Muscle of leg (tissue), 11 donors: Measurements from ENCODE around the gene CPNE9. TPM values are rescaled to one million over a fixed set of nuclear protein-coding genes. Genes with fewer than 3 reads are reported as not detected.

Experiments used
- DNase-seq: peaks from one replicate; pipeline ENCODE4 v3.0.0; 2013
- H3K27ac ChIP-seq: one replicate; pipeline ENCODE4 v1.5.1; 2013; ENCODE audit warnings: mild to moderate bottlenecking, low read length, control low read depth
- H3K27me3 ChIP-seq: one replicate; pipeline ENCODE4 v1.6.1; 2013; ENCODE audit warnings: low read length; ENCODE audit not compliant: control insufficient read depth, insufficient read depth
- H3K36me3 ChIP-seq: one replicate; pipeline ENCODE4 v1.6.1; 2013; ENCODE audit warnings: low read length; ENCODE audit not compliant: control insufficient read depth, insufficient read depth
- H3K4me1 ChIP-seq: one replicate; pipeline ENCODE4 v1.6.1; 2013; ENCODE audit warnings: low read length; ENCODE audit not compliant: control insufficient read depth, insufficient read depth
- H3K4me3 ChIP-seq: one replicate; pipeline ENCODE4 v1.5.1; 2013; ENCODE audit warnings: low read length, control low read depth
- H3K9me3 ChIP-seq: replicated peaks from 2 replicates; pipeline ENCODE4 v1.6.1; 2013; ENCODE audit warnings: low read depth, low read length; ENCODE audit not compliant: control insufficient read depth
- WGBS: methylation state at CpG from one replicate; pipeline ENCODE4 v1.1.5; 2013; ENCODE audit warnings: missing lambda C conversion rate; ENCODE audit not compliant: insufficient coverage; 5-methylcytosine and 5-hydroxymethylcytosine counted together
- polyA plus RNA-seq, 8 donors: library from polyadenylated mRNA; unstranded; fragments of 120-200 nt; gene quantifications; one replicate each; pipeline versions ENCODE4 v1.2.1 to v1.2.3, GENCODE V29; 2013; ENCODE audit warnings: inconsistent platforms in 1 of 8, low replicate concordance in 1 of 8; ENCODE audit not compliant: insufficient read length in 8 of 8, insufficient read depth in 1 of 8
- total RNA-seq: library from RNA; stranded (reverse); fragments of 120-200 nt; gene quantifications from one replicate; pipeline ENCODE4 v1.2.4, GENCODE V29; 2013

Gene CPNE9
- total and polyA plus RNA-seq, 9 donors = 0.06 to 0.14 (median 0.09) TPM; not detected in 6

DNA sequence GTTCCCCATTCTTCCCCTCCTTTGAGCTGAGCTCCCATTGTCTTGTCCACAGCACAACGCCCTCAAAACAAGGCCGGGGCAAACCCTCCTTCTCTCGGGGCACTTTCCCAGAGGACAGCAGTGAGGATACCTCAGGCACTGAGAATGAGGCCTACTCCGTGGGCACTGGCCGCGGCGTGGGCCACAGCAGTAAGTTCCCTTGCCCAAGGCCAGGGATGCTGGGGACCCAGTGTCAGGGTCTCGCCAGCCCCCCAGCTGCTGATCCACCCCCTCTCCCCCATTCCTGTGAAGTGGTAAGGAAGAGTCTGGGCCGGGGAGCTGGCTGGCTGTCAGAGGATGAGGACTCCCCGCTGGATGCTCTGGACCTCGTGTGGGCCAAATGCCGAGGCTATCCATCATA lies 41.9 kb downstream of the CPNE9 start:
- Histone ChIP-seq H3K36me3 (peaks cover 80% of the 10 kb centered on the region), H3K27me3 (no peaks in the 10 kb centered on the region), H3K4me1 (peaks cover 10% of the 10 kb centered on the region), H3K9me3 (no peaks in the 10 kb centered on the region), H3K27ac (no peak overlapping the region), H3K4me3 (no peak overlapping the region)
- no peak for DNase-seq
- 100% methylated on average over 1 of the region's 12 CpGs for WGBS

DNA sequence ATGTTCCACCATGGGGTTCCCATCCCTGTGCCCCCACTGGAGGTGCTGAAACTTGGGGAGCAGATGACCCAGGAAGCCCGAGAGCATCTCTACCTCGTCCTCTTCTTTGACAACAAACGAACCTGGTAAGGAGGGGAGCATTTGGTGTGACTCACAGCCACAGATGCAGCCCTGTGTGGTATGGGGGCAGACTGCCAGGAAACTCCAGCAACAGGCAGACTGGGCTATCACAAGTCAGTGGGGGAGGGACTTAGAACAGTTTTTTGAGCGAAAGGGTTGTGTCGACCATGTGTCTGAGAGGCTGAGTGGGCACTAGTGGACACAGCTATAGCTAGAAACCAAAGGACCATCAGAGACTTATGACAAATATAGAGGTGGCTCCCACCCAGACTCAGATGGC lies 42.7 kb downstream of the CPNE9 start:
- H3K36me3 ChIP-seq = peaks cover 74% of the 10 kb centered on the region

DNA sequence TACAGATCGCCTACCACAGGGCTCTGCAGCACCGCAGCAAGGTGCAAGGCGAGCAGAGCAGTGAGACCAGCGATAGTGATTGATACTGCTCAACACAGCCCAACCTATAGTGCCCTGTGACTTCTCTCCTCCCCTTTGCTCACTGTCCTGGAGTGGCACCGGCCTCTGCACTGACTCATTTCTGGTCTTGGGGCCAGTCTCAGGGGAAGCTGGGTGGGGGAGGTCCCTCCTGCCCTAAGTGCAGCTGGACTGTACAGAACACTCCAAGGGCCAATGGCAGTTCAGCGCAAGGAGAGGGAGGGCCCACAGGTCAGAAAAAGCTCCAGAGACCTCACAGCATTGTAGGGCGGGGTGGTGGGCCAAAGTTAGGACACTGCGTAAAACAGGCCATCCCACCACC lies 43.6 kb downstream of the CPNE9 start:
- DNase-seq = no peak
- H3K9me3 ChIP-seq = no peaks in the 10 kb centered on the region
- WGBS = 90% methylated on average over 4 of the region's 8 CpGs
- no peak overlapping the region for H3K27ac ChIP-seq
- no peak overlapping the region for H3K4me3 ChIP-seq
- no peaks in the 10 kb centered on the region for H3K27me3 ChIP-seq
- peaks cover 74% of the 10 kb centered on the region for H3K36me3 ChIP-seq
- H3K4me1 ChIP-seq = peaks cover 21% of the 10 kb centered on the region

More for the DNA sequence above, 42.7 kb downstream of the CPNE9 start:
- Histone ChIP-seq H3K27ac (no peak overlapping the region), H3K9me3 (no peaks in the 10 kb centered on the region), H3K4me1 (peaks cover 17% of the 10 kb centered on the region), H3K27me3 (no peaks in the 10 kb centered on the region), H3K4me3 (no peak overlapping the region)
- WGBS = 86% methylated on average over 1 of the region's 5 CpGs
- no peak for DNase-seq

DNA sequence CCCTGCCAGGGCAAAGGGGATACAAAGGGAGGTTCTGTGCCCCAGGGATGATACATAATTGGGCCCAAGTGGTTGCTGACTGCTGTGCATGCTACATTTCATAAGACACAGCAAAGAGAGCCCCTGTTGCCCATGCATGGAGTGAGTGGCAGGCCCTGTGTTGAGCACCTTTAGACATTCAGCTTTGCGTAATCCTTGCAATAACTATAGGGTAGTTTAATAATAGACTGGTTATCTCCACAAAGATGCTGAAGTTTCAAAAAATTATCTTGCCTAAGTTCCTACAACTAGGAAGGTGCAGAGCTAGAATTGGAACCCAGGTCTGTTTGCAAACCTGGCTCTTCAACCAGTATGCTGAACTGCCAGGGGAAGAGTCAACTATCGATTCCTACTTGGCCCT lies 44.4 kb downstream of the CPNE9 start:
- Histone ChIP-seq H3K4me3 (no peak overlapping the region), H3K9me3 (no peaks in the 10 kb centered on the region), H3K4me1 (peaks cover 21% of the 10 kb centered on the region), H3K27me3 (no peaks in the 10 kb centered on the region), H3K36me3 (peaks cover 73% of the 10 kb centered on the region), H3K27ac (no peak overlapping the region)
- no peak for DNase-seq
- 89% methylated on average over 1 of the region's 2 CpGs for WGBS

DNA sequence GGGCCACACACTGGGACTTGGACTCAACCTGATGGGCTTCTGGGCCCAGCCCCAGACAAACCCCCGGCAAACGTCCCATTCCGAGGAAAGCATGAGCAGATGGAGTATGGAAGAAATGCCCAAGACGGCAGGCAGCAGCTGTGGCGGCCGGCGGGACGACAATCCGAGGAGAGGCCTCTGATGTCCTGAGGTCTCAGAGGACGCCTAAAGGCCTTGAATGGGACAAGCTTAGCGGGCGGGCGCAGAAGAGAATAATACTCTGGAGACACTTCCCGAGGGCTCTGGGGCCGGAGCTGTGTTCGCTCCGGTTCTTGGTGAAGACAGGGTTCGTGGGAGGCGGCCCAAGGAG lies 45.6 kb downstream of the CPNE9 start:
- Histone ChIP-seq H3K27ac (peak overlapping the region; percentile 98), H3K36me3 (peaks cover 68% of the 10 kb centered on the region), H3K27me3 (no peaks in the 10 kb centered on the region), H3K9me3 (no peaks in the 10 kb centered on the region), H3K4me1 (peaks cover 21% of the 10 kb centered on the region), H3K4me3 (peak overlapping the region; percentile 75)
- WGBS = 2% methylated on average over 19 of the region's 19 CpGs
- peak; percentile 72 for DNase-seq

DNA sequence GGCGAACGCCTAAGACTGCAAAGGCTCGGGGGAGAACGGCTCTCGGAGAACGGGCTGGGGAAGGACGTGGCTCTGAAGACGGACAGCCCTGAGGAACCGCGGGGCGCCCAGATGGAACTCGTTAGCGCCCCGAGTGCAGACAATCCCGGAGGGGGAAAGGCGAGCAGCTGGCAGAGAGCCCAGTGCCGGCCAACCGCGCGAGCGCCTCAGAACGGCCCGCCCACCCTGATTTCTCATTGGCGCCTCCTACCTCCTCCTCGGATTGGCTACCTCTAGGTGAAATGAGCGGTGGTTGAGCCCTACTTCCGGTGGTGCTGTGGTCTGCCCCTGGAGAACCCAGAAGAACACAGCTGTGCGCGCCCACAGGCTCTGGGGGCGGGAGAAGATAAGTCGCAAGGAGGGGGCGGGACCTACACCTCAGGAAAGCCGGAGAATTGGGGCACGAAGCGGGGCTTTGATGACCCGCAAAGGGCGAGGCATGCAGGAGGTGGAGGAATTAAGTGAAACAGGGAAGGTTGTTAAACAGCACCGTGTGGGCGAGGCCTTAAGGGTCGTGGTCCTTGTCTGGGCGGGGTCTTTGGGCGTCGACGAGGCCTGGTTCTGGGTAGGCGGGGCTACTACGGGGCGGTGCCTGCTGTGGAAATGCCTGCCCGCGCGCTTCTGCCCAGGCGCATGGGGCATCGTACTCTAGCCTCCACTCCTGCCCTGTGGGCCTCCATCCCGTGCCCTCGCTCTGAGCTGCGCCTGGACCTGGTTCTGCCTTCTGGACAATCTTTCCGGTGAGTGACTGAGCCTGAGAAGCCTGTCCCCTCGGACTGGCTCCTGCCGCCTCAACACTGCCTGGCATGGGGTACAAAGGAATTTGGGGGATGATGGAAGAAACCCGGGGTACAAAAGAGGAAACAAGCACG lies 46.3 kb downstream of the CPNE9 start, which contains the start of gene OGG1:
OGG1 (plus strand) TSS at position 308 of the 911 bp plus-strand sequence; CDS start at position 643, 335 bp downstream.
- peak; percentile 99 for DNase-seq
- WGBS = under 1% methylated on average over 55 of the region's 60 CpGs

DNA sequence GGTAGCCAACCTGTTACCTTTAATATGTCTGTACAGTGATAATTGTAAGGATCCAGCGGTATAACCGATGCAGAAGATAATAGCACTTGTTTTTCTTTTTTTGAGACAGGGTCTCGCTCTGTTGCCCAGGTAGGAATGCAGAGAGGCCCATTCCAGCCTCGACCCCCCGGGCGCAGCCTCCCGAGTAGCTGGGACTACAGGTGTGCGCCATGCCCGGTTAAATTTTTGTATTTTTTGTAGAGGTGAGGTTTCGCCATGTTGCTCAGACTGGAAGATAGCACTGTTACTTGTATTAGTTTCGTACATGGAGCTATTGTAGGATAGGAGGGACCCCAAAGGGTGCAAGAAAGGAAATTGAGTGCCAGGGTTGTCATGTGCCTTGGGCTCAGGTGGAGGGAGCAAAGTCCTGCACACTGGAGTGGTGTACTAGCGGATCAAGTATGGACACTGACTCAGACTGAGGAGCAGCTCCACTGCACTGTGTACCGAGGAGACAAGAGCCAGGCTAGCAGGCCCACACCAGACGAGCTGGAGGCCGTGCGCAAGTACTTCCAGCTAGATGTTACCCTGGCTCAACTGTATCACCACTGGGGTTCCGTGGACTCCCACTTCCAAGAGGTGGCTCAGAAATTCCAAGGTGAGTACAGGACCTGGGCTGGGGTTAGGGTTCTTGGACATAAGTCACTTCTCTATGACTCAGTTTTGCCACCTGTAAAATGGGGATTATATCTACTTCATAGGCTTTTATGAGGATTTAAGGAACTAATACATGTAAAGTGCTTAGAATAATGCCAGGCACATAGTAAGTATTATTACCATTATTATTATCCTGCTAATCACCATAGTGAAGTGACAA lies 47.2 kb downstream of the CPNE9 start:
- DNase-seq = no peak
- no peaks in the 10 kb centered on the region for H3K27me3 ChIP-seq
- H3K27ac ChIP-seq = peak overlapping the region; percentile 98
- 42% methylated on average over 15 of the region's 17 CpGs for WGBS
- H3K9me3 ChIP-seq = no peaks in the 10 kb centered on the region
- peaks cover 63% of the 10 kb centered on the region for H3K36me3 ChIP-seq
- peak overlapping the region; percentile 75 for H3K4me3 ChIP-seq
- H3K4me1 ChIP-seq = peaks cover 23% of the 10 kb centered on the region

More for the DNA sequence above, 46.3 kb downstream of the CPNE9 start, which contains the start of gene OGG1:
- Histone ChIP-seq H3K27ac (peak within 1 kb of the TSS; percentile 98), H3K4me1 (peaks cover 23% of the 10 kb centered on the region), H3K9me3 (no peaks in the 10 kb centered on the region), H3K4me3 (peak within 1 kb of the TSS; percentile 75), H3K36me3 (peaks cover 67% of the 10 kb centered on the region), H3K27me3 (no peaks in the 10 kb centered on the region)

DNA sequence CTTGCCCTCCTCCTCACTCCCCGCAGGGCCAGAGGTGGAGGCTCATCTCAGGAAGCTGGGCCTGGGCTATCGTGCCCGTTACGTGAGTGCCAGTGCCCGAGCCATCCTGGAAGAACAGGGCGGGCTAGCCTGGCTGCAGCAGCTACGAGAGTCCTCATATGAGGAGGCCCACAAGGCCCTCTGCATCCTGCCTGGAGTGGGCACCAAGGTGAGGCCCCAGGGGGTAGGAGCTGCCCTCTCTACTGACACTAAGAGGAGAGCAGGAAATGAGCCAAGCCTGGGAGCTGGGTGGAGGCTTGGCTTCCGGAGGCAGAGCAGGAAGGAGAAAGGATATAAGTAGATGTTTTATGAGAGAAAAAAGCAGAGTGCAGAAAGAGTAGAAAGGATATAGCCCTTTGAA lies 51.0 kb downstream of the CPNE9 start:
- H3K27ac ChIP-seq = no peak overlapping the region
- H3K4me1 ChIP-seq = peaks cover 16% of the 10 kb centered on the region
- no peaks in the 10 kb centered on the region for H3K27me3 ChIP-seq
- no peak overlapping the region for H3K4me3 ChIP-seq
- 78% methylated on average over 7 of the region's 8 CpGs for WGBS
- H3K36me3 ChIP-seq = peaks cover 72% of the 10 kb centered on the region
- no peak for DNase-seq
- H3K9me3 ChIP-seq = no peaks in the 10 kb centered on the region

DNA sequence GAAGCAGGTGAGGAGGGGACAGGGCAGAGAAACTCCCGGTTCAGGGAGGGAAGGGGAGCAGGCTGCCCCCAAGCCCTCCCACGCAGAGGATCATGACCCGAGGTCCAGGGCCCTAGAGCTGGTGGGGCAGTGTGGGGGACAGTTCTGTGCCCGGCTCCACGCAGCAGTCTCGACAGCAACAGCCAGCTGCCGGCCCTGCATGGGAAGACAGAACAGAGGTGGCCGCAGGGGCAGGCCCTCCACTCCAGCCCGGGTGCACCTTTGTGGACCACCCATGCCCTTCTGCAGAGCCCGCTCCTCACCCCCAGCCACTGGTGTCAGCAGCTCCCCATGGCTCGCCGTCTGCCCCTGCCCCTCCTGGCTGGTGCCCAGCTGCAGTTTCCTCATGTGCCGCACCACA lies 53.8 kb downstream of the CPNE9 start:
- WGBS = 80% methylated on average over 10 of the region's 13 CpGs
- Histone ChIP-seq H3K9me3 (no peaks in the 10 kb centered on the region), H3K36me3 (peaks cover 76% of the 10 kb centered on the region), H3K4me3 (no peak overlapping the region), H3K27ac (no peak overlapping the region), H3K4me1 (peaks cover 2% of the 10 kb centered on the region), H3K27me3 (no peaks in the 10 kb centered on the region)
- DNase-seq = no peak
